22Rv1 (cell line): ENCODE measurements around the gene PRR7.
A peak's percentile ranks its signal among the peaks of the same experiment; 100 is the strongest.

Experiments
- H3K27ac ChIP-seq: fragments of 450-650 bp; 2 replicates; pipeline ENCODE4 v1.5.1; 2017
- ZFX ChIP-seq: fragments of 450-650 bp; IDR thresholded peaks from 2 replicates; pipeline ENCODE4 v1.6.1; 2017; ENCODE audit warnings: antibody characterized with exemption, borderline replicate concordance
- TF ChIP-seq, protein P1 (sequence below): fragments of 450-650 bp; IDR thresholded peaks from 2 replicates; pipeline ENCODE4 v1.5.1; 2017; ENCODE audit warnings: mild to moderate bottlenecking

The PRR7 gene

DNA sequence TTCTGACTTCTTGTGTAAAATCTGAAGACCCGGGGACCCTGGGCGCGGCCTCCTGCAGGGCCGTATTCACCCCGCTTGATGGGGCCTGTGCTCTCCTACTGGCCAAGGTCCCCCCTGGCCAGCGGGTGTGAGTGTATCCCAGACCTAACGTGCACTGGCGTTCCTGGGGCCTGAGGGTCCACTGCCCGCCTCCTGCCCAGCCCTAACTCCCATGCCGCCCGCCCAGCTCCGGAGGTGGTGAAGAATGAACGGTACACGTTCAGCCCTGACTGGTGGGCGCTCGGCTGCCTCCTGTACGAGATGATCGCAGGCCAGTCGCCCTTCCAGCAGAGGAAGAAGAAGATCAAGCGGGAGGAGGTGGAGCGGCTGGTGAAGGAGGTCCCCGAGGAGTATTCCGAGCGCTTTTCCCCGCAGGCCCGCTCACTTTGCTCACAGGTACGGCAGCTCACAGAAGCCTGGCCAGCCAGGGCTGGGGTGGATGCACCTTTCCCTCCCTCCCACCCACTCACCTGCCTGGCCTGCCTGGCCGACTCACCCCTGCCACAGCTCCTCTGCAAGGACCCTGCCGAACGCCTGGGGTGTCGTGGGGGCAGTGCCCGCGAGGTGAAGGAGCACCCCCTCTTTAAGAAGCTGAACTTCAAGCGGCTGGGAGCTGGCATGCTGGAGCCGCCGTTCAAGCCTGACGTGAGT lies 10.6 kb upstream of the PRR7 start:
- no peak for TF ChIP-seq ZFX
- TF ChIP-seq, protein P1, sequence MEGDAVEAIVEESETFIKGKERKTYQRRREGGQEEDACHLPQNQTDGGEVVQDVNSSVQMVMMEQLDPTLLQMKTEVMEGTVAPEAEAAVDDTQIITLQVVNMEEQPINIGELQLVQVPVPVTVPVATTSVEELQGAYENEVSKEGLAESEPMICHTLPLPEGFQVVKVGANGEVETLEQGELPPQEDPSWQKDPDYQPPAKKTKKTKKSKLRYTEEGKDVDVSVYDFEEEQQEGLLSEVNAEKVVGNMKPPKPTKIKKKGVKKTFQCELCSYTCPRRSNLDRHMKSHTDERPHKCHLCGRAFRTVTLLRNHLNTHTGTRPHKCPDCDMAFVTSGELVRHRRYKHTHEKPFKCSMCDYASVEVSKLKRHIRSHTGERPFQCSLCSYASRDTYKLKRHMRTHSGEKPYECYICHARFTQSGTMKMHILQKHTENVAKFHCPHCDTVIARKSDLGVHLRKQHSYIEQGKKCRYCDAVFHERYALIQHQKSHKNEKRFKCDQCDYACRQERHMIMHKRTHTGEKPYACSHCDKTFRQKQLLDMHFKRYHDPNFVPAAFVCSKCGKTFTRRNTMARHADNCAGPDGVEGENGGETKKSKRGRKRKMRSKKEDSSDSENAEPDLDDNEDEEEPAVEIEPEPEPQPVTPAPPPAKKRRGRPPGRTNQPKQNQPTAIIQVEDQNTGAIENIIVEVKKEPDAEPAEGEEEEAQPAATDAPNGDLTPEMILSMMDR, result no peak
- H3K27ac ChIP-seq, result peak overlapping the region; percentile 12; the same call in 1 of the 2 replicates

DNA sequence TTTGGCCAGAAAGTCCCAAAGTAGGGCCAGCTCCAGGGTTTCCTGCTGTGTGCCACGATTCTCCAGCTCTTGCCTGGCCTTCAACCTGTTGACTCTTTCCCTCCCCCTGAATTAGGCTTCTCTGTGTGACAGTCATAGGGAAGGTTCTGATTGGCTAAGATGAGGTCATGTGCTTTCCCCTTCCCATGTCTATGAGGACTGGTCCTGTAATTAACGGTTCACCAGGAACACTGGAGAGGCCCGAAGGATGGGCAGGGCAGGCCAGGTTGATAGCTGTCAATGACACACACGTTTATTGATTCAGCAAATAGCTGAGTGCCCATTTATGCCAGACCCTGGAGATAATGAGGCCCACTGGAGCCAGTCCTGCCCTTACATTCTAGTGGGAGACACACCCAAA lies 9.0 kb upstream of the PRR7 start:
- H3K27ac ChIP-seq, result no peak overlapping the region
- TF ChIP-seq, protein P1, result no peak
- no peak for TF ChIP-seq ZFX

GRCh38 chr5:177438468-177438867 lies 8.1 kb upstream of the PRR7 start:
- TF ChIP-seq, protein P1, result no peak
- TF ChIP-seq ZFX, result no peak
- 0 out of 2 replicates have a peak overlapping the region, but pooled peaks have one; percentile 12 for H3K27ac ChIP-seq

DNA sequence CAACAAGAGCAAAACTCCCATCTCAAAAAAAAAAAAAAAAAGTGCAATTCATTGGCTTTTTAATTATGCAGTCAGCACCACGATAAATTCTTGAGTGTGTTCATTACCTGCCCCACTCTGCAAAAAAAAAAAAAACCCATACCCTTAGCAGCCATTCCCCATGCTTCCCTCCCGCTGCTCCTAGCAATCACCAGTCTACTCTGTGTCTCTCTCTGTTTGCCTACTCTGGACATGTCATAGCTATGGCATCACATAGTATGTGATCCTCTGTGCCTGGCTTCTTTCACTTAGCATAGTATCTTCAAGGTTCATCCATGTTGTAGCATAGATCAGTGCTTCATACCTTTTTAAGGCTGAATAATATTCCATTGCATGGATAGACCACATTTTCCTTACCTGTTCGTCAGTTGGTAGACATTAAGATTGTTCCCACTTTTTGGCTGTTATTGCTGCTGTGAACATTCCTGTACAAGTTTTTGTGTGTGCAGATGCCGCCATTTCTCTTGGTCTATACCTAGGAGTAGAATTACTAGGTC lies 7.0 kb upstream of the PRR7 start:
- H3K27ac ChIP-seq, result 0 out of 2 replicates have a peak overlapping the region, but pooled peaks have one; percentile 4
- TF ChIP-seq, protein P1, result no peak
- no peak for TF ChIP-seq ZFX

GRCh38 chr5:177440211-177440989 lies 6.2 kb upstream of the PRR7 start:
- TF ChIP-seq ZFX, result no peak
- TF ChIP-seq, protein P1, result no peak
- H3K27ac ChIP-seq, result 0 out of 2 replicates have a peak overlapping the region, but pooled peaks have one; percentile 4

DNA sequence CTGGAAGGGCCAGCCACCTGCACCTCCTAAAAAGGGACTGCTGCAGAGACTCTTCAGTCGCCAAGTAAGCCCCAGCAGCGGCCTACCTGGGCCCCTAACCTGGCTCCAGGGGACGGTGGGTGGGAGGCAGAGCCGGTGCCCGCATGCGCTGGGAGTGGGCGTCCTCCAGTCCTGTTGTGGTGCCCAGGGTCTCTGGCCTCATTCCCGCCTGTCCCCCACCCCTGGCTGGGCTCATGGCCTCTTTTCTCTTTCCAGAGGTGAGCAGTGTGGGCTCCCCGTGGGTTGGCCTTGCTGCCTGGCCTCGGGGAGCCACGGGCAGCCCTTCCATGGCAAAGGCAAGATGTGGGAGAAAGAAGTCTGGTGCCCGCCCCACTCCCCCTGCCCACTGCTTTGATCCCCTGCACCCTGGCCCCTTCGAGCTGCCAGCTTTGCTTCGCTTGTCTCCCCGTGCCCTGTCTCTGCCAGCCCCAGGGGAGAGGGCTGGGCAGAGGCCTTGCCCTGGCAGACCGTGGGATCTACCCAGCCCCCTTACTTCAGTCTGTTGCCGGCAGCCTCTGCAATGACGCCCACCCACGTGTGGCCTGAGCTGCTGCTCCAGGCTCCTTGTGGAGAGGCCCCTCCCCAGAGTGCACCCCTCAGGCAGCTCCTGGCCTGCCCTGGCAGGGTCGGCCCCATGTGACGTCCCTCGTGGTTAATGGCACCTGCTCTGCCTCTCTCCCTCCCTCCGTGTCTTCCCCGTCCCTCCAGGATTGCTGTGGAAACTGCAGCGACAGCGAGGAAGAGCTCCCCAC lies 5.4 kb upstream of the PRR7 start:
- H3K27ac ChIP-seq, result no peak overlapping the region
- TF ChIP-seq, protein P1, result no peak
